ENCODE results near the gene UBE2H. TPM values are rescaled to one million over a fixed set of nuclear protein-coding genes. Genes with fewer than 3 reads are reported as not detected.

UBE2H gene
- total RNA-seq, 4 donors from 2014 or later, result 31.0 to 131 (median 53.3) TPM

GRCh38 chr7:129903935-129904334 is 48.8 kb downstream of the UBE2H start:
- in situ Hi-C loops (cut with MboI; ENCODE audit: low pct_ligation_motif_present in 1 of 4, low pct_unique_long_range_greater_than_20kb in 1 of 4, low sequenced_read_pairs in 3 of 4), result no loop called here
- DNase-seq, result no peak
- Histone ChIP-seq H3K27me3 (no peaks in the 10 kb centered on the region), H3K4me1 (peaks cover 18 to 45% (median 24%) of the 10 kb centered on the region in 4 donors), H3K4me3 (no peak overlapping the region), H3K36me3 (peaks cover 0 to 6% (median 0%) of the 10 kb centered on the region in 4 donors), H3K9me3 (no peaks in the 10 kb centered on the region), H3K27ac (no peak overlapping the region)
- intact Hi-C loops (cut with DNase I; ENCODE audit: low total_unique reads), result no loop called here
- 61 to 75% methylated on average over 3 to 5 of the region's 5 CpGs for WGBS, 2 donors (ENCODE audit: low coverage in 1 of 2)
- TF ChIP-seq CTCF (IDR thresholded peaks at IDR 0.05) (no peak), EP300 (IDR thresholded peaks at IDR 0.05; ENCODE audit: low read depth) (no peak), POLR2A (IDR thresholded peaks at IDR 0.05) (no peak), POLR2AphosphoS5 (IDR thresholded peaks at IDR 0.05) (no peak)

- DNase-seq, result no peak
- WGBS, 2 donors (ENCODE audit: low coverage in 1 of 2), result 86 to 94% methylated on average over 8 of the region's 8 CpGs
- no peak overlapping the region for H3K27ac ChIP-seq
- in situ Hi-C loops (cut with MboI; ENCODE audit: low pct_ligation_motif_present in 1 of 4, low pct_unique_long_range_greater_than_20kb in 1 of 4, low sequenced_read_pairs in 3 of 4) (no loop called here), intact Hi-C loops (cut with DNase I; ENCODE audit: low total_unique reads) (no loop called here)
- peaks cover 0 to 6% (median 0%) of the 10 kb centered on the region in 4 donors for H3K36me3 ChIP-seq
- H3K9me3 ChIP-seq, result no peaks in the 10 kb centered on the region
- H3K27me3 ChIP-seq, result no peaks in the 10 kb centered on the region
- H3K4me1 ChIP-seq, result peaks cover 17 to 41% (median 20%) of the 10 kb centered on the region in 4 donors
- H3K4me3 ChIP-seq, result no peak overlapping the region
- no peak for TF ChIP-seq POLR2AphosphoS5 (IDR thresholded peaks at IDR 0.05)
Measured at GRCh38 chr7:129902788-129903422, 49.9 kb downstream of the UBE2H start.

- 82 to 87% methylated on average over 5 of the region's 5 CpGs for WGBS, 2 donors (ENCODE audit: low coverage in 1 of 2)
- Histone ChIP-seq H3K36me3 (peaks cover 0 to 6% (median 0%) of the 10 kb centered on the region in 4 donors), H3K27ac (no peak overlapping the region), H3K9me3 (no peaks in the 10 kb centered on the region), H3K4me3 (no peak overlapping the region), H3K4me1 (peaks cover 0 to 19% (median 5%) of the 10 kb centered on the region in 4 donors), H3K27me3 (no peaks in the 10 kb centered on the region)
- in situ Hi-C loops (cut with MboI; ENCODE audit: low pct_ligation_motif_present in 1 of 4, low pct_unique_long_range_greater_than_20kb in 1 of 4, low sequenced_read_pairs in 3 of 4) (no loop called here), intact Hi-C loops (cut with DNase I; ENCODE audit: low total_unique reads) (no loop called here)
- no peak for TF ChIP-seq POLR2A (IDR thresholded peaks at IDR 0.05)
- no peak for TF ChIP-seq EP300 (IDR thresholded peaks at IDR 0.05; ENCODE audit: low read depth)
- no peak for TF ChIP-seq CTCF (IDR thresholded peaks at IDR 0.05)
- no peak for TF ChIP-seq POLR2AphosphoS5 (IDR thresholded peaks at IDR 0.05)
- DNase-seq, result no peak
Measured at GRCh38 chr7:129898502-129899160, 54.1 kb downstream of the UBE2H start.

- H3K27ac ChIP-seq, result no peak overlapping the region
- DNase-seq, result no peak
- H3K9me3 ChIP-seq, result no peaks in the 10 kb centered on the region
- intact Hi-C loops (cut with DNase I; ENCODE audit: low total_unique reads), result no loop called here
- peaks cover 0 to 6% (median 0%) of the 10 kb centered on the region in 4 donors for H3K36me3 ChIP-seq
- TF ChIP-seq POLR2A (IDR thresholded peaks at IDR 0.05) (no peak), POLR2AphosphoS5 (IDR thresholded peaks at IDR 0.05) (no peak), EP300 (IDR thresholded peaks at IDR 0.05; ENCODE audit: low read depth) (no peak), CTCF (IDR thresholded peaks at IDR 0.05) (no peak)
- H3K4me3 ChIP-seq, result no peak overlapping the region
- H3K27me3 ChIP-seq, result no peaks in the 10 kb centered on the region
- peaks cover 0 to 17% (median 3%) of the 10 kb centered on the region in 4 donors for H3K4me1 ChIP-seq
- in situ Hi-C loops (cut with MboI; ENCODE audit: low pct_ligation_motif_present in 1 of 4, low pct_unique_long_range_greater_than_20kb in 1 of 4, low sequenced_read_pairs in 3 of 4), result no loop called here
Measured at GRCh38 chr7:129898007-129898406, 54.8 kb downstream of the UBE2H start.
